Neutrophil (primary cell): ENCODE measurements around the gene KISS1R.

Experiments
- H3K27ac ChIP-seq: fragments of 200-600 bp; sonication (generic); 2 replicates; pipeline ENCODE4 v1.5.1; 2016; ENCODE audit warnings: mild to moderate bottlenecking, moderate library complexity
- H3K27me3 ChIP-seq: fragments of 200-600 bp; sonication (generic); 2 replicates; pipeline ENCODE4 v1.6.0; 2016; ENCODE audit warnings: mild to moderate bottlenecking
- H3K36me3 ChIP-seq: fragments of 200-600 bp; sonication (generic); 2 replicates; pipeline ENCODE4 v1.5.1; 2017
- H3K4me1 ChIP-seq, 2 experiments: fragments of 200-600 bp in 1 of 2; sonication (generic) in 1 of 2; 1 replicate in 1 of 2; 2 replicates in 1 of 2; pipeline versions ENCODE4 v1.5.1 to v1.6.1; 2013 to 2016; ENCODE audit warnings: low read depth in 1 of 2, low read length in 1 of 2, mild to moderate bottlenecking in 1 of 2, moderate library complexity in 1 of 2; ENCODE audit not compliant: control insufficient read depth in 1 of 2, insufficient read depth in 1 of 2
- H3K4me3 ChIP-seq, 2 experiments: fragments of 200-600 bp in 1 of 2; sonication (generic) in 1 of 2; 1 replicate in 1 of 2; 2 replicates in 1 of 2; pipeline ENCODE4 v1.5.1; 2013 to 2016; ENCODE audit warnings: low read depth in 1 of 2, low read length in 1 of 2, mild to moderate bottlenecking in 1 of 2, moderate library complexity in 1 of 2
- H3K9me3 ChIP-seq: fragments of 200-600 bp; sonication (generic); 2 replicates; pipeline ENCODE4 v1.5.1; 2016
- TF ChIP-seq, protein P1 (sequence below): fragments of 200-600 bp; sonication (generic); IDR thresholded peaks from 2 replicates; pipeline ENCODE4 v1.5.1; 2016; ENCODE audit warnings: antibody characterized with exemption

Gene KISS1R

DNA sequence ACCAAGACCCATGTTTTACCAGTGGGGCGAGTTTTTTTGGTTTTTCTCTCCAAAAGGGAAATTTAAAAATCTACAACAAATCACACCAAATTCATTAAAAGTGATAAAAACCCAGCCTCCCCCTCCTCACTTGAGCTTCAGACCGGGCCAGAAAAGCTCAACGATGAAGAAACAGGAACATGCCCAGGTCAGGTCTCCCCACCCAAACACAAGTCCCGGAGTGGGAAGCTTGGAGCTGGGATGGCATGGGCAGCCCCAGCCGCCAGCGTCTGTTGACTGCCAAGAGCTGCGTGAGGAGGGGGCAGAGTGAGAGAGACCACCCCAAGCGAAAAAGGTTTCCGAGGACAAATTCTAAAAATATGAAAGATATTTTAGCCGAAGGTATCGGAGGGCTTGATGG, 20.1 kb upstream of the KISS1R start:
- H3K36me3 ChIP-seq = peaks cover 63% of the 10 kb centered on the region
- H3K4me3 ChIP-seq = no peak overlapping the region
- no peaks in the 10 kb centered on the region for H3K27me3 ChIP-seq
- no peaks in the 10 kb centered on the region for H3K9me3 ChIP-seq
- H3K4me1 ChIP-seq = peaks cover 21 to 35% of the 10 kb centered on the region in 2 experiments
- TF ChIP-seq, protein P1, sequence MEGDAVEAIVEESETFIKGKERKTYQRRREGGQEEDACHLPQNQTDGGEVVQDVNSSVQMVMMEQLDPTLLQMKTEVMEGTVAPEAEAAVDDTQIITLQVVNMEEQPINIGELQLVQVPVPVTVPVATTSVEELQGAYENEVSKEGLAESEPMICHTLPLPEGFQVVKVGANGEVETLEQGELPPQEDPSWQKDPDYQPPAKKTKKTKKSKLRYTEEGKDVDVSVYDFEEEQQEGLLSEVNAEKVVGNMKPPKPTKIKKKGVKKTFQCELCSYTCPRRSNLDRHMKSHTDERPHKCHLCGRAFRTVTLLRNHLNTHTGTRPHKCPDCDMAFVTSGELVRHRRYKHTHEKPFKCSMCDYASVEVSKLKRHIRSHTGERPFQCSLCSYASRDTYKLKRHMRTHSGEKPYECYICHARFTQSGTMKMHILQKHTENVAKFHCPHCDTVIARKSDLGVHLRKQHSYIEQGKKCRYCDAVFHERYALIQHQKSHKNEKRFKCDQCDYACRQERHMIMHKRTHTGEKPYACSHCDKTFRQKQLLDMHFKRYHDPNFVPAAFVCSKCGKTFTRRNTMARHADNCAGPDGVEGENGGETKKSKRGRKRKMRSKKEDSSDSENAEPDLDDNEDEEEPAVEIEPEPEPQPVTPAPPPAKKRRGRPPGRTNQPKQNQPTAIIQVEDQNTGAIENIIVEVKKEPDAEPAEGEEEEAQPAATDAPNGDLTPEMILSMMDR = no peak
- peak overlapping the region; percentile 51 for H3K27ac ChIP-seq

DNA sequence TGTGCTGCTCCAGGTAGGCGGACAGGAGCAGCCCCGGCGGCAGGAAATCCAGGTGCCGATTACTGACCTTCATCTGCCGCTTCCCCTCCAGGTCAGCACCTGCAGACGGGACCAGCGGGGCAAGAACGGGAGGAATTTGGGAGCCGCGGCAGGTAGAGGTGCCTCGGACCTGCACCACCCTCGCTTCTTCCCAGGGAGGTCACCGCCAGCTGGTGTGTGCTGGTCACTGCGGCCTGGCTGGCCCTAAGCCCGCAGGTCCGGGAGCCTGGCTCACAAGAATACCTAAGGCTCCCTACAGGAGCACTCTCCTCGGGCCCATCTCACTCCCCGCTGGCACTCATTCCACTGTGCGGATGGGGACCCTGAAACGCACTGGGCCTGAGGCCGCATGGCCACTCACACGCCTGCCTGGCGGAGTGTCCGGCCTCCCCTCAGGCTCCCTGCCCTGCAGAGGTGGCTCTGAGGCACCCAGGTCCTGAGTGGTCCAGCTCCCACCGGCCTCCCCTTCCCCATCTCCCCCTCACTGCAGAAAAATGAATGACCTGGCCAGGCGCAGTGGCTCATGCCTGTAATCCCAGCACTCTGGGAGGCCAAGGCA, 19.6 kb upstream of the KISS1R start:
- TF ChIP-seq, protein P1 = peak; percentile 13
- Histone ChIP-seq H3K4me3 (no peak overlapping the region), H3K9me3 (no peaks in the 10 kb centered on the region), H3K27ac (peak overlapping the region; percentile 51), H3K4me1 (peaks cover 15 to 30% of the 10 kb centered on the region in 2 experiments), H3K36me3 (peaks cover 68% of the 10 kb centered on the region), H3K27me3 (no peaks in the 10 kb centered on the region)

DNA sequence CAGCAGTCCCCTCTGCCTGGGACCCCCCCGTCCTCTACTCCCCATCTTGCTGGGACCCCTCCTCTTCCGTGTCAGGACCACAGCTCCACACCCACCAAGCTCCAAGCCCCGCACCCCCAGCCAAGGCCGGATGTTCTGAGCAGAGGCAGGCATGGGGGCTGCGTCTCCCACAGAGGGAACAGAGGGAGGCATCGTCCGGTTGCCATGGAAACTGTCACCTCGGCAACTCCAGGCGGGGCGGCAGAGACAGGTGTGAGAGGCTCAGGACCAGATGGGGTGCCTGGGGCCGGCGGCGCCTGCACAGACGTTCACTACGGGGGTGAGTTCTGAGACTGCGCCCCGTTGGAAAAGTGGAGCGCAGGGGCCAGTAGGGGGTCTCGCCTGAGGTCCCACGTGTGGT, 18.5 kb upstream of the KISS1R start:
- Histone ChIP-seq H3K36me3 (peaks cover 80% of the 10 kb centered on the region), H3K27ac (peak overlapping the region; percentile 43), H3K4me1 (peaks cover 9 to 29% of the 10 kb centered on the region in 2 experiments), H3K27me3 (no peaks in the 10 kb centered on the region), H3K9me3 (no peaks in the 10 kb centered on the region), H3K4me3 (no peak overlapping the region)
- TF ChIP-seq, protein P1 = no peak

DNA sequence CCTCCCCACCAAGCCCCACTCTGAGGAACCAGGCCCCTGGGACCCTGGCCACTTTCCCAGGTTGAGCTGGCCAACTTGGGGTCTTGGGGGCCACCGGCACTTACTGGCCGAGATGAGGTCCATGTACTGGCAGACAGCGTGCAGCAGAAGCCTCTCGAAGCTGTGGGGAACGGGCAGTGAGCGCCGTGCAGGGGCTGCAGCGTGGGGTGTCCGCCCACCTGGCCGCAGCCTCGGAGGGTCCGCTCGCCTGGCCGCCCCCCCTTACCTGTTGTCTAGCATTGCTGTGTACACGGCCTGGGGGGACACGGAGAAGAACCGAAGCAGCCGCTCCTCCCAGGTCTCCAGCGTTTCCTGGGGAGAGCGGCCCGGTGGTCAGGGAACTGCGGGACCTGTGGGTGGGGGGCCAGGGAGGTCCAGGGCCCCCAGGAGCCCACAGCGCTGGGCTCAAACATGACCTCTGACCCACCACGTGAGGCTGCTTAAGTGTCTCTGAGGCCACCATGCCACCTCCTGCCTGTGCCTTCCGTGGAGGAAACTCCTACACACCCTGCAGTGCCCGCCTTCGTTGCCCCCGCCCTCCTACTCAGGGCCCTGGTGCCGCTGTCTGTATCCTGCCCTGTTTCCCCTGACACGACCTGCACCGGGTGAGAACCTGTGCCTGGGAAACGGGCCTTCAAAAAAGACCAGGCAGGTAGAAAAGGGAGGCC, 17.6 kb upstream of the KISS1R start:
- Histone ChIP-seq H3K27me3 (no peaks in the 10 kb centered on the region), H3K36me3 (peaks cover 88% of the 10 kb centered on the region), H3K4me1 (peaks cover 6 to 21% of the 10 kb centered on the region in 2 experiments), H3K4me3 (no peak overlapping the region), H3K27ac (peak overlapping the region; percentile 43), H3K9me3 (no peaks in the 10 kb centered on the region)
- TF ChIP-seq, protein P1 = no peak

DNA sequence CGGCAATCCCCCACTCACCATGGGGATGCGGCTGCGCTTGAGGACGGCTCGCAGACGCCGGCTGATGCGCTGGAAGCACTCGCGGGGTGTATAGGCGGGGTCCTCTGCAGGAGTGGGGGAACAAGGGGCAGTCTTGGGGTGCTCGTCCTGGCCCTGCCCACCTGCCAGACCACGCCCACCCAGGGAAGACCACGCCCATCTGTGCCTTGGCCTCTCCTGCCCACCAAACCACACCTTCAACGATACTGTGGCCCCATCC, 17.2 kb upstream of the KISS1R start:
- TF ChIP-seq, protein P1 = no peak
- Histone ChIP-seq H3K27ac (peak overlapping the region; percentile 43), H3K9me3 (no peaks in the 10 kb centered on the region), H3K27me3 (no peaks in the 10 kb centered on the region), H3K4me1 (peaks cover 6 to 20% of the 10 kb centered on the region in 2 experiments), H3K36me3 (peaks cover 92% of the 10 kb centered on the region), H3K4me3 (no peak overlapping the region)
